Fibroblast of villous mesenchyme (primary cell): ENCODE results near the gene ATP8A1. TPM values are rescaled to one million over a fixed set of nuclear protein-coding genes. Genes with fewer than 3 reads are reported as not detected.
A peak's percentile ranks its signal among the peaks of the same experiment; 100 is the strongest.

Experiments used
- DNase-seq: peaks from one replicate; pipeline ENCODE4 v3.0.0-alpha.2; 2010; ENCODE audit warnings: low read depth
- H3K4me3 ChIP-seq: 2 replicates; pipeline ENCODE4 v1.5.1; 2011; ENCODE audit warnings: low read depth, mild to moderate bottlenecking, low read length
- total RNA-seq: library from RNA; depleted of rRNA; stranded (reverse); fragments of >200 nt; gene quantifications from 2 replicates; pipeline ENCODE4 v1.2.3, GENCODE V29; 2012
- TF ChIP-seq, protein P1 (sequence below): IDR thresholded peaks from 2 replicates; pipeline ENCODE4 v1.5.1; 2012; ENCODE audit warnings: low read depth, mild to moderate bottlenecking, low read length; ENCODE audit not compliant: insufficient read depth

Gene ATP8A1
- total RNA-seq, 1 donor, result 0.86 TPM

DNA sequence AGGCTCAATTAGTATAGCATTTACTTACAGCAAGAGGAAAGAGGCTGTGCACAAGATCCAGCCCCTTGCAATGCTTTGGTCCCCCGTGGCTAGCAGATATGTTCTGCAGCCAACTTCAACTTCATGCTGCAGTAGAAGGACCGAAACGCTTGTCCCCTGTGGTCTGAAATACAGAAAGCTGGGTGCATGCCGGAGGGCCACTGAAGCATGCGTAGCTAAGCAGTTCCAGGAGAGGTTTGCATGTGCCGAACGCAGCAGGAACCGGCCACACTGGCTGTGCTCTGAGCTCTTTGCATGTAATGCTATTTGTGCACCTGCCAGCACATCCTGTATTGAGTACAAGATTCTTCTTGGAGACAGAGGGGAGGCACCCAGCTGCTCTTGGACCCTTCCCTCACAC lies 295.4 kb downstream of the ATP8A1 start:
- no peak for DNase-seq
- H3K4me3 ChIP-seq, result no peak overlapping the region
- TF ChIP-seq, protein P1, sequence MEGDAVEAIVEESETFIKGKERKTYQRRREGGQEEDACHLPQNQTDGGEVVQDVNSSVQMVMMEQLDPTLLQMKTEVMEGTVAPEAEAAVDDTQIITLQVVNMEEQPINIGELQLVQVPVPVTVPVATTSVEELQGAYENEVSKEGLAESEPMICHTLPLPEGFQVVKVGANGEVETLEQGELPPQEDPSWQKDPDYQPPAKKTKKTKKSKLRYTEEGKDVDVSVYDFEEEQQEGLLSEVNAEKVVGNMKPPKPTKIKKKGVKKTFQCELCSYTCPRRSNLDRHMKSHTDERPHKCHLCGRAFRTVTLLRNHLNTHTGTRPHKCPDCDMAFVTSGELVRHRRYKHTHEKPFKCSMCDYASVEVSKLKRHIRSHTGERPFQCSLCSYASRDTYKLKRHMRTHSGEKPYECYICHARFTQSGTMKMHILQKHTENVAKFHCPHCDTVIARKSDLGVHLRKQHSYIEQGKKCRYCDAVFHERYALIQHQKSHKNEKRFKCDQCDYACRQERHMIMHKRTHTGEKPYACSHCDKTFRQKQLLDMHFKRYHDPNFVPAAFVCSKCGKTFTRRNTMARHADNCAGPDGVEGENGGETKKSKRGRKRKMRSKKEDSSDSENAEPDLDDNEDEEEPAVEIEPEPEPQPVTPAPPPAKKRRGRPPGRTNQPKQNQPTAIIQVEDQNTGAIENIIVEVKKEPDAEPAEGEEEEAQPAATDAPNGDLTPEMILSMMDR, result no peak

DNA sequence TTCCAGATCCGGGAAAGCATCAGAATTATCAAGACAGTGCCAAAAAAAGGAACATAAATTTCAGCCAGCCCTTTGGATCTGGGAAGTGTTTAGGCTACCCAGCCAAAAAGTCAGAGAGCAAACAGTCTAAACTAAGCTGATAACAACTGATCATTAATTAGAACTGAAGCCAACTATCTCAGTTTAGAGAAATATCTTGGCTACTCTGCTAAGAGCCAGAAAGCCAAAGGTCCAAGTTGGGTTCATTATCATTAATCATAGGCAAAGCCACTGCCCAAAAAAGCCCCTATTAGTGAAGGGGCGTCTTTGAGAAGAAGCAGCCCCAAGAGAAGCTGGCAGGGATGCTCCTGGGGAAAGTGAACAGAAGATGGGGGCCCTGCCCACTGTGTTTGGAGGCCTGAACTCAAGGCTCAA lies 296.6 kb downstream of the ATP8A1 start:
- DNase-seq, result no peak
- TF ChIP-seq, protein P1, result no peak
- no peak overlapping the region for H3K4me3 ChIP-seq

DNA sequence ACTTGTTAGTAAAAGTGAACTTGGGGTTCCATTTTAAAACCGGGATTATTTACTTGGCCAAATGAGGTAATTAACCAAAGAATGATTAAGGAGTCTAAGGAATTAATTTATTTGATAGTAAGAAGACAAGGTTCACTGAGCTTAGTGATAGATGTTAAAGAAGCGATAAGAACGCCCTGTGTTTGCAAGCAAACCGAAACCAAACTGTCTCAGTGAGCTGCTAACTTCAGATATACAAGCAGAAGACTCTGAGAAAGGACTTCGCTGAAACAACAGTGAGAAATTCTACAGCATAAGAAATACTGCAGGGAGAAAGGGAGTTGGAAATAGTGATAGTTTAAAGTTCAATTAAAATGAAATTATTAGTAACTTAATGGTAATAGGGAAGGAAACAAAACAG lies 297.2 kb downstream of the ATP8A1 start:
- DNase-seq, result peak; percentile 37
- TF ChIP-seq, protein P1, result no peak
- peak overlapping the region; percentile 32 for H3K4me3 ChIP-seq

Other genes starting within 250 kb of the ATP8A1 start
- not detected in 2 replicates for gene GRXCR1, start 235.6 kb upstream of the ATP8A1 start, total RNA-seq